ENCODE results near the gene TFPT. TPM values are rescaled to one million over a fixed set of nuclear protein-coding genes. Genes with fewer than 3 reads are reported as not detected.
"Not testable (repeated sequence)": the region's sequence is repeated elsewhere in the genome, so short reads cannot be mapped to it uniquely, and the experiment has no call there.

TFPT gene
- total RNA-seq, 2 experiments from 2014 or later: 27.7 to 28.1 TPM

- DNase-seq: peak; percentile 98
- H3K36me3 Mint-ChIP-seq (ENCODE audit: low read depth): peaks cover 20% of the 10 kb centered on the region
- H3K4me1 Mint-ChIP-seq (ENCODE audit: low read depth): peaks cover 21% of the 10 kb centered on the region
- H3K27ac Mint-ChIP-seq: peak within 1 kb of the TSS; percentile 97
- TF ChIP-seq, protein P1, sequence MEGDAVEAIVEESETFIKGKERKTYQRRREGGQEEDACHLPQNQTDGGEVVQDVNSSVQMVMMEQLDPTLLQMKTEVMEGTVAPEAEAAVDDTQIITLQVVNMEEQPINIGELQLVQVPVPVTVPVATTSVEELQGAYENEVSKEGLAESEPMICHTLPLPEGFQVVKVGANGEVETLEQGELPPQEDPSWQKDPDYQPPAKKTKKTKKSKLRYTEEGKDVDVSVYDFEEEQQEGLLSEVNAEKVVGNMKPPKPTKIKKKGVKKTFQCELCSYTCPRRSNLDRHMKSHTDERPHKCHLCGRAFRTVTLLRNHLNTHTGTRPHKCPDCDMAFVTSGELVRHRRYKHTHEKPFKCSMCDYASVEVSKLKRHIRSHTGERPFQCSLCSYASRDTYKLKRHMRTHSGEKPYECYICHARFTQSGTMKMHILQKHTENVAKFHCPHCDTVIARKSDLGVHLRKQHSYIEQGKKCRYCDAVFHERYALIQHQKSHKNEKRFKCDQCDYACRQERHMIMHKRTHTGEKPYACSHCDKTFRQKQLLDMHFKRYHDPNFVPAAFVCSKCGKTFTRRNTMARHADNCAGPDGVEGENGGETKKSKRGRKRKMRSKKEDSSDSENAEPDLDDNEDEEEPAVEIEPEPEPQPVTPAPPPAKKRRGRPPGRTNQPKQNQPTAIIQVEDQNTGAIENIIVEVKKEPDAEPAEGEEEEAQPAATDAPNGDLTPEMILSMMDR (IDR thresholded peaks at IDR 0.05): no peak
- H3K27me3 Mint-ChIP-seq: no peaks in the 10 kb centered on the region
- ChIA-PET POLR2A (interaction anchor here (0.6 to 4.6 kb wide), 4 partner anchors 13 to 234 kb away, joined by 3 to 42 read pairs (median 3); partner anchors contain the start of genes PRPF31, RPS9 and TFPT), CTCF (interaction anchor here (1.0 to 1.2 kb wide), 2 partner anchors 57 to 310 kb away, joined by 3 read pairs; partner anchors contain the start of gene LENG1)
- intact Hi-C loops (cut with micrococcal nuclease): no loop called here
- ATAC-seq: peak; percentile 99
- H3K9me3 Mint-ChIP-seq: no peaks in the 10 kb centered on the region
- peak within 1 kb of the TSS; percentile 99 for H3K4me3 Mint-ChIP-seq
Measured at GRCh38 chr19:54102421-54103169, 12.9 kb downstream of the TFPT start, which contains the start of gene NDUFA3. TSS of gene NDUFA3 (plus strand) at chr19:54102855. CDS start at chr19:54102879, 24 bp downstream.

DNA sequence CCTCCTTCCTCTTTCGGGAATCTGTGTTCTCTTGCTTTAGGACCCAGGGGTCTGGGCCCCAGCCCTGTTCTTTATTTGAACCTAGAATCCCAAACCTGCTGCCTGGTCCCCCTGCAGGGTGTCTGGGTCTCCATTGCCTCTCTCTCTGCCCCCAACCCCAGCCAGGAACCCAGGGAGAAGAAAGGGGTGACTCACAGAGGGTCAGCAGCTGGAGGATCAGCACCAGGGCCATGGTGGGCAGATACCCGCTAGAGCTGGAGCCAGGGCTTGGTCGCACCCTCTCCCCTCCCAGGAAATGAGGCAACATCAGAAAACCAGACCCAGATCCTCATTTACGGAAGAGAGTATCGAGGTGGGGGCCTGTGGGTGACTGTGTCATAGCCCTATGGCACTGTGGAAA is 14.9 kb downstream of the TFPT start, which contains the start of gene OSCAR:
OSCAR (minus strand) TSS at position 243 of the 400 bp plus-strand sequence; CDS start at position 232, 11 bp downstream.
- ChIA-PET POLR2A (interaction anchor here (1.1 kb wide), 1 partner anchor 15 kb away, joined by 3 read pairs; the partner anchor contains the start of genes PRPF31 and TFPT), CTCF (no interaction called here)
- ATAC-seq: no peak
- H3K27ac Mint-ChIP-seq: no peak within 1 kb of the TSS
- no peak for DNase-seq
- H3K4me1 Mint-ChIP-seq (ENCODE audit: low read depth): peaks cover 22% of the 10 kb centered on the region
- intact Hi-C loops (cut with micrococcal nuclease): no loop called here
- peaks cover 6% of the 10 kb centered on the region for H3K27me3 Mint-ChIP-seq
- peak within 1 kb of the TSS; percentile 5 for H3K4me3 Mint-ChIP-seq
- H3K9me3 Mint-ChIP-seq: no peaks in the 10 kb centered on the region
- peaks cover 8% of the 10 kb centered on the region for H3K36me3 Mint-ChIP-seq (ENCODE audit: low read depth)
- TF ChIP-seq, protein P1 (IDR thresholded peaks at IDR 0.05): no peak

DNA sequence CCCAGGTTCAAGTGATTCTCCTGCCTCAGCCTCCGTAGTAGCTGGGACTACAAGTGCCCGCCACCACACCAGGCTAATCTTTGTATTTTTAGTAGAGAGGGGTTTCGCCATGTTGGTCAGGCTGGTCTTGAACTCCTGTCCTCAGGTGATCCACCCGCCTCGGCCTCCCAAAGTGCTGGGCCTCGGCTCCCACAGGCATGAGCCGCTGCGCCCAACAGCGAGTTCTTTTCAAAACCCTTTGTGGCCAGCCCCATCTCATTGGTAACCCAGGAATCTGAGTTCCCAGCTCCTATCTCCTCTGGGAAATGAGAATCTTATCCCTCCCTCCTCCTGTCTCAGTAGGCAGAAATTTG is 15.6 kb downstream of the TFPT start:
- H3K27ac Mint-ChIP-seq; DNase-seq; ATAC-seq; intact Hi-C loops (cut with micrococcal nuclease); H3K4me3 Mint-ChIP-seq; H3K27me3 Mint-ChIP-seq; H3K36me3 Mint-ChIP-seq (ENCODE audit: low read depth); CTCF ChIA-PET; H3K9me3 Mint-ChIP-seq: not testable (repeated sequence)
- H3K4me1 Mint-ChIP-seq (ENCODE audit: low read depth): peaks cover 17% of the 10 kb centered on the region
- POLR2A ChIA-PET: interaction anchor here (0.6 to 1.1 kb wide), 2 partner anchors 15 to 16 kb away, joined by 3 read pairs; partner anchors contain the start of genes PRPF31 and TFPT

DNA sequence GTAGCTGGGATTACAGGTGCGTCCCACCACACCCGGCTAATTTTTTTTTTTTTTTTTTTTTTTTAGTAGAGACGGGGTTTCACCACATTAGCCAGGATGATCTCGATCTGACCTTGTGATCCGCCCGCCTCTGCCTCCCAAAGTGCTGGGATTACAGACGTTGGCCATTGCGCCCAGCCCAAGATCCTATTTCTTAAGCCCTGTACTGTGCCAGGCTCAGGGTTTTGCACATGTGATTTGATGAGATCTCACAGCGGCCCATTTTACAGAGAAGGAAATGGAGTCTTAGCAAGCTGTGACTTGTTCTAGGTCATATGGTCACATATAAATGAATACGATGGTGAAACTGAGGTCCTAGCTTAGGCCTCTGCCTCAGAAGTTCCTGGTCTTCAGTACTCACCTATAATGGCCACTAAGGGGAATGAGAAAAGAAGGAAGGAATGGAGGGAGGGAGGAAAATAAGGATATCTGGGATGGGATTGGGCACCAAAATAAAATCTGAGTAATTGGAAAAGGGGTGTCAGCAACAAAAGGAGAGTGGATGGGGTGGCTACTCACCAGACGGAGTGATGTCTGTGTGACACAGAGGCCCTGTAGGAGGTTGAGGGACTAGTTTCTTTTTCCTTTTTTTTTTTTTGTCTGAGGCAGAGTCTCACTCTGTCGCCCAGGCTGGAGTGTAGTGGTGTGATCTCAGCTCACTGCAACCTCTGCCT is 16.1 kb downstream of the TFPT start:
- peaks cover 3% of the 10 kb centered on the region for H3K36me3 Mint-ChIP-seq (ENCODE audit: low read depth)
- H3K27me3 Mint-ChIP-seq: peaks cover 13% of the 10 kb centered on the region
- no peak for DNase-seq
- no peak for ATAC-seq
- TF ChIP-seq, protein P1 (IDR thresholded peaks at IDR 0.05): no peak
- H3K27ac Mint-ChIP-seq: no peak overlapping the region
- peaks cover 15% of the 10 kb centered on the region for H3K4me1 Mint-ChIP-seq (ENCODE audit: low read depth)
- ChIA-PET POLR2A (interaction anchor here (0.6 kb wide), 1 partner anchor 16 kb away, joined by 3 read pairs; the partner anchor contains the start of genes PRPF31 and TFPT), CTCF (no interaction called here)
- H3K4me3 Mint-ChIP-seq: no peak overlapping the region
- no peaks in the 10 kb centered on the region for H3K9me3 Mint-ChIP-seq
- intact Hi-C loops (cut with micrococcal nuclease): no loop called here

DNA sequence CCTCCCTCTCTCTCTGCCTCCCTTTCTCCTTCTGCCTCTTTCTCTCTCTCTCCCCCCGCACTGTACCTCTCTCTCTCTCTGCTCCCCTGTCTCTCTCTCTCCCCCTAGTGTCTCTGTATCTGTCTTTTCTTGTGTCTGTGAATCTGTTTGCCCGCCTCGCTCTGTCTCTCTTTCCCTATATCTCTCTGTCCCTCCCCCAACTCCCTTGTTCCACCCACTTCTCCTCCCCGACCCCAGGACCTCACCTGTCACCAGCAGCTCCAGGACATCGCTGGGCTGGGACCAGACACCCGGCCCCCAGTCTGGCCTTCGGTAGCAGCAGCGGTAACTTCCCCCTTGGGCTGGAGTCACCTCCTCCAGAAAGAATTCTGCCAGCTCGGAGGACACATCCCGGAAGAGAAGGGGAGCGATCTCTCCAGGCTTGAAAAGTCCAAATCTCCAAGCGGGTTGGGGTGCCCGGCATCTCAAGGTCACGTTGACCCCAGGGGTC is 18.8 kb downstream of the TFPT start:
- DNase-seq: no peak
- H3K27me3 Mint-ChIP-seq: peaks cover 21% of the 10 kb centered on the region
- ChIA-PET POLR2A (interaction anchor here (1.6 kb wide), 1 partner anchor 19 kb away, joined by 5 read pairs; the partner anchor contains the start of genes PRPF31 and TFPT), CTCF (interaction anchor here (0.6 to 1.3 kb wide), 2 partner anchors 41 to 304 kb away, joined by 3 to 4 read pairs; partner anchors contain the start of gene CNOT3)
- H3K4me1 Mint-ChIP-seq (ENCODE audit: low read depth): peaks cover 7% of the 10 kb centered on the region
- intact Hi-C loops (cut with micrococcal nuclease): no loop called here
- TF ChIP-seq, protein P1 (IDR thresholded peaks at IDR 0.05): no peak
- H3K27ac Mint-ChIP-seq: peak overlapping the region; percentile 46
- H3K4me3 Mint-ChIP-seq: peak overlapping the region; percentile 50
- H3K9me3 Mint-ChIP-seq: no peaks in the 10 kb centered on the region
- peak; percentile 60 for ATAC-seq
- H3K36me3 Mint-ChIP-seq (ENCODE audit: low read depth): no peaks in the 10 kb centered on the region

DNA sequence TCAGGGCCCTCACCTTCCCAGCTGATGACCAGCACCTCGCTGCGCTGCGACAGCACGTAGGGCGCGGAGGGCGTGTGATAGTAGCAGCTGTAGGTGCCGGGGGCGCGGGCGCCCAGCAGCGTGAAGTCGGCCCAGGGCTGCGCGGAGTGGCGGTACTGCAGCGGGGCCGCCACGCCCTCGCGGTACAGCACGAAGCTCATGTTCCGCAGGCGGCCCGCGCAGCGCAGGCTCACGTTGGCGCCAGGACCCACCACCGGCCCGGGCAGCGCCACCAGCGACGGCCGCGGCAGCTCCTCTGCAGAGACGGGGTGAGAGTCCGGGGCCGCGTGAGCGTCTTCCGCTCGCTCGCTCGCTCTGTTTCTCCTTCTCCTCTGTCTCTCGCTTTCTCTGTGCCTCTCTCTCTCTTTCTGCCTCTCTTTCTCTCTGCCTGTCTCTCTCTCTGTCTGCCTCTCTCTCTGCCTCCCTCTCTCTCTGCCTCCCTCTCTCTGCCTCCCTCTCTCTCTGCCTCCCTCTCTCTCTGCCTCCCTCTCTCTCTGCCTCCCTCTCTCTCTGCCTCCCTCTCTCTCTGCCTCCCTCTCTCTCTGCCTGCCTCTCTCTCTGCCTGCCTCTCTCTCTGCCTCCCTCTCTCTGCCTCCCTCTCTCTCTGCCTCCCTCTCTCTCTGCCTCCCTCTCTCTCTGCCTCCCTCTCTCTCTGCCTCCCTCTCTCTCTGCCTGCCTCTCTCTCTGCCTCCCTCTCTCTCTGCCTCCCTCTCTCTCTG is 19.4 kb downstream of the TFPT start:
- H3K9me3 Mint-ChIP-seq; H3K4me1 Mint-ChIP-seq (ENCODE audit: low read depth); H3K36me3 Mint-ChIP-seq (ENCODE audit: low read depth); intact Hi-C loops (cut with micrococcal nuclease): not testable (repeated sequence)
- ATAC-seq: peak; percentile 77
- POLR2A ChIA-PET: interaction anchor here (1.6 to 1.9 kb wide), 2 partner anchors 20 kb away, joined by 5 to 7 read pairs; partner anchors contain the start of genes PRPF31 and TFPT
- peak; percentile 59 for DNase-seq
- Mint-ChIP-seq H3K4me3 (peak overlapping the region; percentile 67), H3K27me3 (peaks cover 21% of the 10 kb centered on the region), H3K27ac (peak overlapping the region; percentile 49)
- CTCF ChIA-PET: interaction anchor here (0.9 to 1.7 kb wide), 2 partner anchors 9 to 242 kb away, joined by 3 to 4 read pairs; no protein-coding TSS in a partner anchor

All from activated CD8-positive, alpha-beta T cell treated with anti-CD3 and anti-CD28 coated beads for 36 hours (primary cell).